NCI-H2029 (cell line): ENCODE data around the gene APCDD1.
"Not testable (repeated sequence)": the region's sequence is repeated elsewhere in the genome, so short reads cannot be mapped to it uniquely, and the experiment has no call there.

ENCODE experiments used
- DNase-seq: peaks from one replicate; lab custom pipeline; 2025; lab: John Stamatoyannopoulos, UW

Gene APCDD1

DNA sequence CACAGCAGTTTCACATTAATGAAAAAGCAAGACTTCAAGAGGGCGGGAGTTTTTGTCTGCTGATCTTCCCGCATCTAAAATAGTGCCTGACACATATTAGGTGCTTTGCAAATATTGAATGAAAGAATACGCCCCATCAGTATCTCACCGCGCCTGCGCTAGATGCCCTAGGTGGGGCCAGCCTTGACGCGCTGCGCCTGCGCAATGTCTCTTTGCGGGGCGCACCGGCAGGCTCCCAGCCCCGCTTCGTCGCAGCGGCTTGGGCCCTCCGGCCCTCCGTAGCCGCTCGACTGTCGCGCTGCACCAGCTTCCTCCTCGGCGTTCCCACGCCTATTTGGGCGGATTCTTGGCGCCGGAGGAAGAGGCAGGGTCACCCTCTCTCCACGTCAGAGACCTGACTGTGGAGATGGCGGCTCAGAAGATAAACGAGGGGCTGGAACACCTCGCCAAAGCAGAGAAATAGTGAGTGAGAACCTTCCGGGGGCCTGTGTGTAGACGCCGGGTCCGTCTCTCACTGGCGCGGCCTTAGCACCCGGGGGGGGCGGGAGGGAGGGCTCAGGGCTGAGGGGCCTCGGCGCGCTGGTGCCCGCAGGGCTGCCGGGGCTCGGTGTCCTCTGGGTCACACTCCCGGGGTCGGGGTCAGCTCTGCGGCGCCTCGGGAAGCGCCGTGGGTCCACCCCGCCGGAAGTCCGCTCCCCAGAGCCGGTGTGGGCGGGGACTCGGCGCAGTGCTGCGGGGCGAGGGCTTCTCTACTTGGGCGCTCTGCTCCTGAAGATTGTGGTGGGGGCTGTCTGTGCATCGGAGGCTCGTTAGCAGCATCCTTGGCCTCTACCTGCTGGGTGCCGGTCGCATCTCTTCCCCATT is 71.5 kb downstream of the APCDD1 start, which contains the start of gene NAPG:
NAPG (plus strand) TSS at position 331 of the 864 bp plus-strand sequence; CDS start at position 407, 76 bp downstream.
- peak; percentile 63 for DNase-seq

DNA sequence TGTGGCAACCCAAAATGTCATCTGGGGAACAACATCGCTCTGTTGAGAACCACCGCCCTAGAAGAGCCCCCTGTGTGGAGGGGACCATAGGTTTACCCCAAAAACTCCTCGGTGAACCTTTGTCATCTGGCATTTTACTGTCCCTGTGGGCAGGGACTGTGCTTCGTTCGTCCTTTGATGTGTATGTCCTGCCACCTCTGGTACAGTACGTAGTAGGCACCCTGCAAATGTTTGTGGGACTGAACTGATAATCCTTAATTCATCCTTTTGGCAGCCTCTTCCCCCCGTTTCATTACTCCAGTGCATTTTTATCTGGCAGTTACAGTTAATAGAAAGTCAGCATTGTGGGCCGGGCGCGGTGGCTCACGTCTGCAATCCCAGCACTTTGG is 72.1 kb downstream of the APCDD1 start:
- no peak for DNase-seq

DNA sequence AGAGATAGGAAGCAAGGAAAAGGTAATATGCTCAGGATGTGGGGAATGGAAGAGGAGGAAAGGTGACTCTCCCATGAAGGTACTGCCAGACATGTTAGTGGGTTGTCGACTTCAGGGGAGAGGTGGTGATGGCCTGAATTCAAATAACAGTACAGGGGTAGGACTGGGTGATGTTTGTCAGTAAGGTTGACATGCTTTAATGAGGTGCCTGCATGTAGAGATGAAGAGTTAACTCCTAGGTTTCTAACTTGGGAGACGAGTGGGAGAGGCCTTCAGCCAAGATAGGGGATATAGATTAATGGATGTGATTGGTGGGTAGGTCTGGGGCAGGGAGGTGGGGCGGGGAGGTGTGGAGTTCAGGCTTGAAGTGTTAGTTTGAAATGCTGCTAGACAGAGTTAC is 74.0 kb downstream of the APCDD1 start:
- DNase-seq: no peak

DNA sequence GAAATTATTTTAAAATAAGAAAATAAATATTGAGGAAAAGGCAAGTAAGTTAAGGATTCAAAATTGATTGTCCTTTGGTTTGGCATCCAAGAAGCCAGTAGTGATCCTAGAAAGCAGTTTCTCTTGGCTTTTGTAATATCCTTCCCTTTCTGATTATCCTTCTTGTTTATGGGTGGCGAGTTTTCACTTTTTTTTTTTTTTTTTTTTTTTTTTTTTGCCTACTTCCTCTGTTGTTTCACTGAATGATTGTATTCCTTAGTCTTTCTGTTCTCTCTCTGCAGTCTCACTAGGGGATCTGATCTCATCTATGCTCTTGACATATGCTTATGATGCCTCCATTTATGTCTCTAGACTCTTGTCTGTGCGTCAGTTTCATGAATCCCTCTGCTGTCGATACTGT is 75.6 kb downstream of the APCDD1 start:
- DNase-seq: no peak

DNA sequence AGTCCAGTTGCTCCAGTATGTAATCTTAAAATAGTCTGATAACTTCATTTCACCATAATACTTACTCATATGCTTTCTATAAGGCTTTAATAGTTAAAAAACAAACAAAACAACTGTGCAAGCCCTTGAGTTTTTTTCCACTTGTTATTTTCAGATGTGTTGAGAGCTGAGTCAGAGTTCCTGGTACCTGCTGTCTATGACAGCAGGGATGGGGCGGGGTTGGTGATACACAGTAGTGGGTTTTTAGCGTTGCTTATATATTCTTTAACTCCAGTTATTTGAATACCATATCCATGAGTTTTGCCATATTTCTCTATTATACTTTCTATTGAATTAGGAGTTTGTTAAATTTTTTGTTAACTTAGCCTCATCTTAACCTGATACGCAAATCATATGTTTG is 76.4 kb downstream of the APCDD1 start:
- no peak for DNase-seq

DNA sequence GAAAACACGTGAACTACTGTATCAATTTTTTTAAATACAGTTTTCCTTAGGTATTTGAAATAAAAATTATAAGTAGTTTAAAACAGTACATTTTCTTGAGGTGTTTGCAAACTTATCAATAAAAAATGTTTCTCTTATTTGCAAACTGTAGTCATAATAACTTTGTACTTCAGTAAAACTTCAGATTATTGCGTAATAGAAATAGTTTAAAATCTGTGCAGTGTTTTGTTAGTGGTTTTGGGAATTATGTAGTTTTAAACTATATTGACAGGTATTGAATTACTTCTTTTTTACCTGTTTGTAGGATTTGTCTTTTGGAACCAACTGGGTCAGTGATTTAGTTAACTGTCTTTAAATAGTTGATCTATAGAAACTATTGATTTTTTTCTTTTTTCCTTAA is 78.7 kb downstream of the APCDD1 start:
- no peak for DNase-seq

DNA sequence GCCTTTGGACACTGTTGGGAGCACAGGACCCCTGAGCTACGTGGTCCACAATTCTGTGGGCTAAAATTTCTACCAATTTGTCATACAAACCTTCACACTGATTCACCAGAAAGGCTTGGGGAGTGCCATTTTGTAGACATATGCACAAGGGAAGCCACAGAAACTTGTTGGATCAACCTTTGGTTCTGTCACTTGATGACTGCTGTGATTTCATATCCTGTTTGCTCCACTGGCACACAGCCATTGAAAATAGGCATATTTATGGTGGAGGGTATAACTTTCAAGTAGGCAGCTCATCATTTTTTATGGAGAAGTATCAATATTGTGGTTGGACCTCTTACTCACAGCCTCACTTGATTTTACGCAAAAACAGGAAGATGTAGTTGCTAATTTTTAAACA is 81.8 kb downstream of the APCDD1 start:
- no peak for DNase-seq

DNA sequence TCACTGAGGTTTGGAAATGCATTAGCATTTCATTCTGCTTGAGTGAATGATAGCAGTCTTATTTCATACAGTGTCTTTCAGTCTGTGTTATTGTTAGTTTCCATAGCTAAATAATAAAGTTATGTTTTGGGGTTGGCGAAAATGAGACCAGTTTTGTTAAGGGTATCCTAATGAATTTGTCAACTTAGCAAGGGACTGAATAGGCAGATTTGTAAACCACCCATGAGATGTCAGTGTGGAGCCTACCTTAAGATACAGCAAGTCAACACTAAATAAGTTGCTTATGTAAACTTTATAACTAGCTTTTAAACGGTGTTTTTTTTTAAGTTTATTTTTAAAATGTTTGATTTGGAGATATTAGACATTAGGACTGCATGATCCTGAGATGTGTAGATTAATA is 83.3 kb downstream of the APCDD1 start:
- no peak for DNase-seq

DNA sequence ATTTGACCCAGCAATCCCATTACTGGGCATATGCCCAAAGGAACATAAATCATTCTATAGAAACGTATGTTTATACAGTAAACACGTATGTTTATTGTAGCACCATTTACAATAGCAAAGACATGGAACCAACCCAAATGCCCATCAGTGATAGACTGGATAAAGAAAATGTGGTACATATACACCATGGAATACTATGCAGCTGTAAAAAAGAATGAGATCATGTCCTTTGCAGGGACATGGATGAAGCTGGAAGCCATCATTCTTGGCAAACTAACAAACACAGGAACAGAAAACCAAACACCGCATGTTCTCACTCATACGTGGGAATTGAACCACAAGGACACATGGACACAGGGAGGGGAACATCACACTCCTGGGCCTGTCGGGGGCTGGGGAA is 84.7 kb downstream of the APCDD1 start:
- DNase-seq: not testable (repeated sequence)
